ENCODE results near the gene KCNH3. TPM values are rescaled to one million over a fixed set of nuclear protein-coding genes. Genes with fewer than 3 reads are reported as not detected.
A peak's percentile ranks its signal among the peaks of the same experiment; 100 is the strongest.
"Not testable (repeated sequence)": the region's sequence is repeated elsewhere in the genome, so short reads cannot be mapped to it uniquely, and the experiment has no call there.

Gene KCNH3
- total RNA-seq, 1 donor from 2014 or later: 0.24 TPM

DNA sequence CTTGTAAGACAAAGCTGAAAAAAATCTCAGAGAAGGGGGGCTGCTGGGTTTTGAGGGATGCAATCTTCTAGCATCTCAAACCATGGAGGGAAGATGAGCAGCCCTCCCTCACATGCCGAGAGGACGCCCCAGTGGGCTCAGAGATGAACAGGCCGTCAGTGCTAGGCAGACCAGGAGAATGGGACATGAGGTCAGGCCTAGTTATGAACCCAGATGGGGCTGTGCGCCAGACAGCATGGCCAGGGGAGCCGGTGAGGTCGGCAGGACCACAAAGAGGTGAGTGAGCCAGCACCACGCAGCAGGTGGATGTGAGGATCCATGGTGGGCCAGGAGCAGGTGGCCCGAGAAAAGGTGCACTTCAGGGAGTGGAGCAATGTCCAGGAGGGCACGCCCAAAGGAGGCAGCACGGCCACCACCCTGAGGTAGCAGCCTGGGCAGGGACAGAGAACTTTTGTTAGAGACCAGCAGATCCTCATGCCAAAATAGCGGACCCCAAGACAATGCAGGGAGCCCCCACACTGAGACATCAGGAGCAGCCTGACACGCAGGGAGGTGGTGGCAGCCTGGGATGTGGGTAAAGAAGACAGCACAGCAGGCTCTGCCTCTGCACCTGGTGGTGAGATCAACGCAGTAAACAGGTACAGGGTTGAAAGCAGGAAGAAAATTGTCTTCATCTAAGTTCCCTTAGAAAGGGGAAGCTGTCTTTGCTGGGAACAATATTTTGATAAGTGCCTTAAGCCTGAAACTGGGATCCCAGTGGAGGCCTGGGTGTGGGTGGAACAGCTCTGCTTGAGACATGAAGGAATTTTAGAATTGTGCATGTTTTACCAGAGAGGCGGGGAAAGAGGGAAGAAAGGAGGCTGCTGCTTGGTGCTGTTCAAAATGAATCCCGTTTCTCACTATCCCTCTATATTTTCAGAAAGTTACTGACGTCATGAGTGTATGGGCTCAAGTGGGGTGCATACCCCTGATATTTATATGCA is 46.9 kb downstream of the KCNH3 start:
- peak; percentile 57 for DNase-seq (ENCODE audit: low spot score)

DNA sequence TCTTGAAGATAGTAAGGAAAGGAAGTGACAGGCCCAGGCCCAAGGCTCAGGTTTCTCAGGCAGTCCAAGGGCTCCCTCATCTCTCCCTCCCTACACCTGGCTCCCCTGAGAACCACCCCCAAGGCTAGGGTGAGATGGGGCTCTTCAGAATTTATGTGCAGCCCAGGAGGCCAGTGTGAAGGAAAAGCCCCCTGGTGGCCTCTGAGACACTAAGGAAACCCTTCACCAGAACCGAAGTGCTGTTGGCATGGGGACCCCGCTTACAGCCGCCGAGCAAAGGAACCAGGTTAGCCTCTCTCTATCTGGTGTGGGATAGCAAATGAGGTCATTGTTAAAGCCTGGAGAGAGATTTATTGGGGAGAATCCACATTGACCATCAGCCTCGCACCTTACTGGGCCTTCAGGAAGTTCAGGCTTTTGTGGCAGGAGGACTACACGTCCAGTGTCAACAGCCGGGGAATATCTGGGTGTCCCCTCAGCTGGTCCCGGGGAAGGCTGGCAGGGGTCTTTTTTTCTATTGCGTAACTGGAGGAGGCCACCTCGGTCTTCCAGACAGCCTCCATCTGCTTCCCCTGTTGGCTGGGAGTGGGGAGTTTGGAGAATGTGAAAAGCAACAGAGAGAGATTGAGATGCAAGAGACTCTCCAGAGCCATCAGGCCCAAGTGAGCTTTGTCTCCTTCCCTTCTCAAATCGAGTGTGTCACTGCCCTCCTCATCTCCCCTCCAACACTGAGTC is 48.5 kb downstream of the KCNH3 start:
- no peak for DNase-seq (ENCODE audit: low spot score)

- no peak for DNase-seq (ENCODE audit: low spot score)
Observed at GRCh38 chr12:49588281-49588680, 49.5 kb downstream of the KCNH3 start.

DNA sequence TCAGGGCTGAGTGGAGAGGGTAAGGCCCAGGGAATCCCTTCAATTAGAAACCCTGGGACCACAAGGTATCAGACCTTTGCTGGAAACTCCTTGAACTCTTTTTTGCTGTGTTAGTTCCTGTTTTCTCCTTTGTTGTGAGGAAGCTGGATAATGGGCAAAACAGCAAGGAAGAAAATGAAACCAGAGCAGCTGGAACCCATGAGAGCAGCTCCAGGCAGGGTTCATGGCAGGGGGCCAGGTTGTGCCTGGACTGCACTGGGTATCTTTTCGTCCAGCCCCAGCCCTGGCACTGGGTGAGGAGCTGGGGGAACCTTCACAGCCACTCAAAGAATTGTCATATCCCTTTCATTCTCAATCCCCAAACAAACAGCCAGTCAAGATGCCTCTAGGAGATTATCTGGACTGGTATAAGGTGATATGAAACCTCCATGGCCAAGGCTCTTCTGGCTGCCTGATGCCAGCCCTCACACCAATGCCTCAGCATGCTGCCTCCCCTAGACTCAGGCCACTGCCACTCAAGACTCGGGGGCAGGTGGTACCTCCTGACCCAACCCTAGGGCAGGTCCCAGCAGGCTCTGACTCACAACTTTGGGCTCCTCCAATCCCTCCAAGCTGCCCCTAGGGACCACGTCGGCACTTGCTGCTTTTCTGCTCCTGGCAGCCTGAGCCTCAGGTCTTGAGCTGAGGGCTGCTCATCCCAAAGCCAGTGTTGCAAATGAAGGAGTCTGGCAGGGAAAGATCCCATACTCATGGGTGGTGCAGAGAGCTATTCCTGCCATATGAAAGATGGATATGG is 50.1 kb downstream of the KCNH3 start:
- DNase-seq (ENCODE audit: low spot score): no peak

DNA sequence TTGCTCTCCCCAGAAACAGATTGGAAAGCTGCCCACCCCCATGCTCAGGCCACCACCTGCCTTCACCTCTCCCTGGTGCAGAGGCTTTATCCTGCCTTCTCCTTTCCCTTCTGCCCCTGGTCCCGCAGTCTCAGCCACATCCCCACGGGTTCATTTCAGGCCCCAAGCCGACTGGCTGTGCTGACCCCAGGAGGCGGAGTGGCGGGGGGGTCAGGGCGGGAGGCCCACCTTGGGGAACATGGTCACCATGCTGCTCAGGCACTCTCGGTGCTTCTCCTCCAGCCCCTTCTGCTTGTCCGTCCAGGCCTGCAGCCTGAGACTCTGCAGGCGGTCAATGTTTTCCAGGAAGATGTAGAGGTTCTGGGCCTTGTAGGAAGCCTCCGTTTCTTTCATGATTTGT is 59.7 kb downstream of the KCNH3 start:
- no peak for DNase-seq (ENCODE audit: low spot score)

GRCh38 chr12:49599961-49600360 is 61.1 kb downstream of the KCNH3 start:
- DNase-seq (ENCODE audit: low spot score): no peak

DNA sequence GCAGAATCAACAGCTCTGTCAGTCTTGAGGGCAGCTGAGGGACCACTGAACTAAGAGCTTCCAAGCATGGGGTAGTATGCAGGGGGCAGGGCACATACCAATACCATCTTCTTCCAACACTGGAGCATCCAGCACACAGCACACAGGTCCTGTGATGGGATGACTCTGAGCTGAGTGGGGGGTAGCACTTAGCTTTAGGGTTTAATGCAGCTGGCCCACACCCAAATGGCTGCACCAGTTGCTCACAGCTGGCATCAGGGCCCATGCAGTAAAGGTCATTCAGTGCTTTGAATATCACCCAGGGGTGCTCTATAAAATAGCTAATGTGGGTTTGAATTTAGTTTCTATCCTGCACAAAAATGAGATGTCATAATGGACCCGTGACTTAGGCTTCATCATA is 64.9 kb downstream of the KCNH3 start:
- no peak for DNase-seq (ENCODE audit: low spot score)

DNA sequence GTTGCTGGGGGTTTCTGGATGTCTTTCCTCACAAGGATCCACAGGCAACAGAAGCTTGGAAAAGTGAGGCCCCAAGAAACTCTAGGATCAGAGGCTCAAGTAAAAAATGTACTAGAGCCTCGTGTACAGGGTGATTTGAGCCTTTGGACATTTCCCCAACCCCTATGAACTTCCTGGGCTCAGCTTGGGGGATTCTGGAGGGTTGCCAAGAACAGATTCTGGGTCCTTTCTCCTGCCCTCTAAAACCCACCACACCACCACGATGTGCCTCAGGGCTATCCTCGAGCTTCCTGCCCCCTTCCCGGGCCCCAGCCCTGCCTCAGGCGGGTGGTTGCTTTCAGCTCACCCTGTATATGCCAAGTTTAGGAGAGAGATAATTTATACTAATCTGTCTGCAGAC is 66.0 kb downstream of the KCNH3 start:
- DNase-seq (ENCODE audit: low spot score): peak; percentile 52

DNA sequence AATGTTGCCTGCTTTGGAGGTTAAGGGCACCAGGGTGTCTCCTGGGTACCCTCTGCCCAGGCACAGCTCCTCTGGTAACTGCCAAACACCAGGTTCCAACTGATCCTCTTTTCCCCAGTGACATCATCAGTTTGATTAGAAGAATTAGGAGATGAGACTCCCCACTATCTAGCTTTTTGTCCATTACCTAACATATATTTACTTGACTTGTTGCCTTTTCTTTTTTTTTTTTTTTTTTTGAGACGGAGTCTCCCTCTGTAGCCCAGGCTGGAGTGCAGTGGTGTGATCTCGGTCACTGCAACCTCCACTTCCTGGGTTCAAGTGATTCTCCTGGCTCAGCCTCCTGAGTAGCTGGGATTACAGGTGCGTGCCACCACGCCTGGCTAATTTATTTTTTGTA is 66.7 kb downstream of the KCNH3 start, which contains the start of gene FAM186B:
TSS of gene FAM186B (minus strand) at position 101 of the 400 bp plus-strand sequence. CDS start 162 bp downstream, outside the sequence.
- not testable (repeated sequence) for DNase-seq (ENCODE audit: low spot score)

Other genes with a start within 250 kb of the KCNH3 start
- 0.72 TPM for gene PRPH, start 243.9 kb upstream of the KCNH3 start, total RNA-seq (ENCODE audit: insufficient read depth, low replicate concordance)
- gene TROAP, start 215.8 kb upstream of the KCNH3 start, total RNA-seq (ENCODE audit: insufficient read depth, low replicate concordance): 6.3 TPM
- 1.4 TPM for gene C1QL4, start 201.8 kb upstream of the KCNH3 start, total RNA-seq (ENCODE audit: insufficient read depth, low replicate concordance)
- 5.1 TPM for gene DNAJC22, start 192.1 kb upstream of the KCNH3 start, total RNA-seq (ENCODE audit: insufficient read depth, low replicate concordance)
- 12.3 TPM for gene SPATS2, start 171.6 kb upstream of the KCNH3 start, total RNA-seq (ENCODE audit: insufficient read depth, low replicate concordance)
- gene MCRS1, start 29.1 kb downstream of the KCNH3 start, total RNA-seq (ENCODE audit: insufficient read depth, low replicate concordance): 36.8 TPM
- gene FAM186B, start 66.6 kb downstream of the KCNH3 start, total RNA-seq (ENCODE audit: insufficient read depth, low replicate concordance): not detected
- 19.5 TPM for gene PRPF40B, start 84.5 kb downstream of the KCNH3 start, total RNA-seq (ENCODE audit: insufficient read depth, low replicate concordance)
- 22.1 TPM for gene FMNL3, start 168.4 kb downstream of the KCNH3 start, total RNA-seq (ENCODE audit: insufficient read depth, low replicate concordance)
- 293 TPM for gene TMBIM6, start 202.5 kb downstream of the KCNH3 start, total RNA-seq (ENCODE audit: insufficient read depth, low replicate concordance)